Lung (tissue), 12 donors: ENCODE data around the gene HPCA. TPM values are rescaled to one million over a fixed set of nuclear protein-coding genes. Genes with fewer than 3 reads are reported as not detected.

Experiments
- ATAC-seq: fragments of 200-7000 bp; cut with Tn5 transposase; one replicate; pipeline ENCODE4 v1.9.1; 2020; ENCODE audit warnings: moderate number of reproducible peaks; ENCODE audit not compliant: insufficient read depth, low FRiP score
- DNase-seq, 3 donors: peaks; one replicate each; pipeline ENCODE4 v3.0.0-alpha.2; 2013 to 2017
- H3K27ac ChIP-seq, 2 donors: one replicate each; pipeline ENCODE4 v1.5.1; 2013; ENCODE audit warnings: mild to moderate bottlenecking in 2 of 2, moderate library complexity in 2 of 2, control low read depth in 1 of 2, inconsistent platforms in 1 of 2, low read depth in 1 of 2, low read length in 1 of 2
- H3K27me3 ChIP-seq, 3 donors: one replicate each; pipeline ENCODE4 v1.5.1; 2013; ENCODE audit warnings: low read length in 2 of 3; ENCODE audit not compliant: control insufficient read depth in 3 of 3, insufficient read depth in 3 of 3
- H3K36me3 ChIP-seq, 4 donors: one replicate each; pipeline ENCODE4 v1.5.1; 2013; ENCODE audit warnings: low read length in 4 of 4, mild to moderate bottlenecking in 1 of 4, moderate library complexity in 1 of 4; ENCODE audit not compliant: control insufficient read depth in 4 of 4, insufficient read depth in 4 of 4
- H3K4me1 ChIP-seq, 5 donors: one replicate each; pipeline ENCODE4 v1.5.1; 2013; ENCODE audit warnings: low read length in 5 of 5, mild to moderate bottlenecking in 2 of 5, moderate library complexity in 1 of 5; ENCODE audit not compliant: control insufficient read depth in 5 of 5, insufficient read depth in 5 of 5
- H3K4me3 ChIP-seq: one replicate; pipeline ENCODE4 v1.5.1; 2013; ENCODE audit warnings: mild to moderate bottlenecking, control low read depth, moderate library complexity
- H3K9ac ChIP-seq, 2 donors: one replicate each; pipeline ENCODE4 v1.5.1; 2013; ENCODE audit warnings: low read length in 2 of 2, control low read depth in 1 of 2; ENCODE audit not compliant: insufficient read depth in 1 of 2
- H3K9me3 ChIP-seq, 4 donors: one replicate each; pipeline ENCODE4 v1.5.1; 2013; ENCODE audit warnings: low read length in 3 of 4, mild to moderate bottlenecking in 1 of 4, moderate library complexity in 1 of 4; ENCODE audit not compliant: control insufficient read depth in 4 of 4, insufficient read depth in 3 of 4
- WGBS, 2 donors: extraction: QIAGEN DNeasy Blood & Tissue Kit; methylation state at CpG; one replicate each; pipeline ENCODE4 v1.1.7; 2013; 5-methylcytosine and 5-hydroxymethylcytosine counted together
- polyA plus RNA-seq, 2 donors: library from polyadenylated mRNA; stranded (reverse); fragments of 200-250 nt; gene quantifications; one replicate each; pipeline ENCODE4 v1.2.1, GENCODE V29; 2013
- total RNA-seq, 2 donors: library from RNA; depleted of rRNA in 1 of 2; stranded (reverse); fragments of >200 nt in 1 of 2; gene quantifications; one replicate each; pipeline ENCODE4 v1.2.1, GENCODE V29; 2014 to 2021
- TF ChIP-seq, protein P1 (sequence below): IDR thresholded peaks from 2 replicates; pipeline ENCODE4 v1.5.1; 2012; ENCODE audit warnings: mild to moderate bottlenecking; ENCODE audit errors: control extremely low read depth, extremely low read depth
- donor health status: control.
- donor health status: control.
- donor health status: Bipolar disorder and iron deficiency.
- donor health status: healthy.
- donor health status: DM: yes; HTN: yes; CAD: no.

The HPCA gene
- total and polyA plus RNA-seq, 4 donors = 0.19 to 1.3 (median 0.40) TPM; not detected in 1

DNA sequence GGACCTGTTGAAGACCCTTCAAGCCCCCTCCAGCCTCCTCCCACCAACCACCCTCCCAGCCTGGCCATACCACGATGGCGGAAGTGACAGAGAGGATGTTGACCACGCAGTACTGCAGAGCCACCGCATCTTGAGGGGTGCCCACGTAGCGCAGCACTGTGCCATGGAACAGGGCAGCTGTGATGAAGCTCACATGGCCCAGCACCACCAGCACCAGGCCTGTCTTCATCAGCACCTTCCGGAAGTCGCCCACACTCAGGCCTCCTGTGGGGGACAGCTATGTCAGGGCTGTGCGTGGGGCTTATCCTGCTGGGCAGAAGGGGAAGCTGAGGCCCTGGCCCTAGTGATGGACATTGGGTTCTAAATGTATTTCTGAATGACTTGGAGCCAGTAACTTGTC lies 11.8 kb downstream of the HPCA start:
- ATAC-seq = no peak
- TF ChIP-seq, protein P1, sequence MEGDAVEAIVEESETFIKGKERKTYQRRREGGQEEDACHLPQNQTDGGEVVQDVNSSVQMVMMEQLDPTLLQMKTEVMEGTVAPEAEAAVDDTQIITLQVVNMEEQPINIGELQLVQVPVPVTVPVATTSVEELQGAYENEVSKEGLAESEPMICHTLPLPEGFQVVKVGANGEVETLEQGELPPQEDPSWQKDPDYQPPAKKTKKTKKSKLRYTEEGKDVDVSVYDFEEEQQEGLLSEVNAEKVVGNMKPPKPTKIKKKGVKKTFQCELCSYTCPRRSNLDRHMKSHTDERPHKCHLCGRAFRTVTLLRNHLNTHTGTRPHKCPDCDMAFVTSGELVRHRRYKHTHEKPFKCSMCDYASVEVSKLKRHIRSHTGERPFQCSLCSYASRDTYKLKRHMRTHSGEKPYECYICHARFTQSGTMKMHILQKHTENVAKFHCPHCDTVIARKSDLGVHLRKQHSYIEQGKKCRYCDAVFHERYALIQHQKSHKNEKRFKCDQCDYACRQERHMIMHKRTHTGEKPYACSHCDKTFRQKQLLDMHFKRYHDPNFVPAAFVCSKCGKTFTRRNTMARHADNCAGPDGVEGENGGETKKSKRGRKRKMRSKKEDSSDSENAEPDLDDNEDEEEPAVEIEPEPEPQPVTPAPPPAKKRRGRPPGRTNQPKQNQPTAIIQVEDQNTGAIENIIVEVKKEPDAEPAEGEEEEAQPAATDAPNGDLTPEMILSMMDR = no peak
- no peak for DNase-seq
- H3K27ac ChIP-seq = no peak overlapping the region
- no peak overlapping the region for H3K4me3 ChIP-seq
- 92% methylated on average over 9 of the region's 9 CpGs for WGBS, 2 donors
- no peaks in the 10 kb centered on the region for H3K36me3 ChIP-seq
- H3K9me3 ChIP-seq = no peaks in the 10 kb centered on the region
- H3K27me3 ChIP-seq = peaks cover 3 to 14% (median 6%) of the 10 kb centered on the region in 3 donors
- no peak overlapping the region for H3K9ac ChIP-seq
- H3K4me1 ChIP-seq = peaks cover 0 to 14% (median 2%) of the 10 kb centered on the region in 5 donors

DNA sequence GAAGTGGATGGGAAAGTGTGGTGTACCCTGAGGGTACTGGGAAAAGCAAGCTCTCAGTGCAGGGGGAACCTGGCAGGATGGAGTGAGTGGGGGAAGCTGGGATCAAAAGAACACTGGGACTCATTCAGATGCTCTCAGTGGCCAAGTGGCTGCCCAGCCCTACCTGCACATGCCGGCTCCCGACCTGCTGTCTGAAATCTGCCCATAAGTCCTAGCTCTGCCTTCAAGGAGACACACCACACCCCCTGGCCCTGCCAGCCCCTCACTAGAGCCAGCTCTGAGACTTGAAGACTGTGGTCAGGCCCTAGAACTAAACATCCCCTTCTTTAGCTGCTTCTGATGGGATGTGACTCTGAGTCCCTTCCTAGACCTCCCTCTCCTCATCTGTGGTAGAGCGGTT lies 12.7 kb downstream of the HPCA start:
- Histone ChIP-seq H3K9me3 (no peaks in the 10 kb centered on the region), H3K4me3 (no peak overlapping the region), H3K27me3 (peaks cover 2 to 14% (median 6%) of the 10 kb centered on the region in 3 donors), H3K36me3 (no peaks in the 10 kb centered on the region), H3K4me1 (peaks cover 0 to 11% (median 2%) of the 10 kb centered on the region in 5 donors), H3K9ac (no peak overlapping the region), H3K27ac (no peak overlapping the region)
- WGBS, 2 donors = 92 to 94% methylated on average over 3 of the region's 3 CpGs
- ATAC-seq (no peak), DNase-seq (no peak)
- TF ChIP-seq, protein P1 = no peak

DNA sequence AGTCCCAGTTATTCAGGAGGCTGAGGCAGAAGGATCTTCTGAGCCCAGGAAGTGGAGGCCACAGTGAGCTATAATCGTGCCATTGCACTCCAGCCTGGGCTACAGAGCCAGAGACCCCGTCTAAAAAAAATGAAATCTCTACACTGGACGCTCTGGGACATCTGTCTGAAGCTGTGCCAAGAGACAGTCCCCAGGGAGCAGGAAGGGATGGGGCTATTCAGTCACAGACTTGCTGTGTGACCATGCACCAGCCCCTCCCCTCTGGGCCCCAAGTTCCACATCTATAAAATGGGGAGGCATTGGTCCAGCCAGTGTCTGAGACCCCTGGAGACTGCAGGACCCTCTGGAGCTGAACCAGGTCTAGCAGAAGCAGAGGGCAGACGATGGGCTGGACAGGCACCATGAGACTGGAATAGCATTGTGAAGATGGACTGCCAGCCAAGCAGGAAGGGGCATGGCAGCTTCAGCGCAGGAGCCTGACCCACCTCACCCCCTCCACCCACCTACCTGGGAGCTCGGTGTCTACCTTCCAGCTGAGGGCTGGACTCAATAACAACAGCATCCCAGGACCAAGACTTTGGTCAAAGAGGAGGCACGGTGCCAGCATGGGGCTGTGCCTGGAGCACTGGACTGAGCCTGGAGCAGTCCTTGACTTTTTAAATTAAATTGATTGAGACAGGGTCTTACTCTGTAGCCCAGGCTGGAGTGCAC lies 13.4 kb downstream of the HPCA start:
- Histone ChIP-seq H3K27ac (no peak overlapping the region), H3K9ac (no peak overlapping the region), H3K4me1 (peaks cover 0 to 11% (median 0%) of the 10 kb centered on the region in 5 donors), H3K4me3 (no peak overlapping the region), H3K36me3 (no peaks in the 10 kb centered on the region), H3K27me3 (peaks cover 0 to 13% (median 6%) of the 10 kb centered on the region in 3 donors), H3K9me3 (no peaks in the 10 kb centered on the region)
- TF ChIP-seq, protein P1 = no peak
- ATAC-seq (no peak), DNase-seq (no peak)
- 74 to 86% methylated on average over 7 of the region's 7 CpGs for whole genome bisulfite sequencing, 2 donors
